ENCODE measurements around the gene N4BP2L2. TPM values are rescaled to one million over a fixed set of nuclear protein-coding genes. Genes with fewer than 3 reads are reported as not detected.

N4BP2L2 gene
- total and polyA plus RNA-seq, 2 of the 13 experiments (the other 11 are each of a cell fraction or from before 2014, with no cell fraction given): 58.9 to 81.2 TPM

DNA sequence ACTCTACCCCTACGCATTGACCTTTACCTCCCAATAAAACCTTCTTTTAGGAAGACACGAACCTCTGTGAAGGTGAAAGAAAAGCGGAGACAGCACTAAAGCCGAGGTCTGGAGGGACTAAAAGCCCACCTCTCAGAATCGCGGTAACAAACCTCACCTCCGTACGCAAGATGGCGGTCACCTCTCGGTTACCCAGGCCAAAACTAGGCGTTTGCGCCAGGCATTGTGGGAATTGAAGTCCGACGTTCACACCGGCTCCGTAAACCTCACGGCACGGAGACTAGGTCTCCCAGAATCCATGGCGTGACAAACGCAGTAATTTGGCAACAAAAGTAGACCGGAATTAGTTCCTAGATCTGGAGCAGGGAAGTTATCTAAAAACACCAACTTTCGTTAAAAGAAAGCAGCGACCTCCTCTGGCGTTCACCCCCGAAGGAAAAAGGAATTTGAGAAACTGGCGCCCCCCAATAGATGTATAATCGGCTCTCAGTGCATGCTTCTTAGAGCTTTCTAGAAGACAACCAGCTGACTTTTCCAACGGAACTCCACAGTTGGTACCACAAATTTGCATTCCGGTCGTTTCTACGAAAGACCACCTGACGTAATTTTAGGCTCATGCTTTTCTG lies at the start of gene N4BP2L2 (continued):
- TF ChIP-seq, protein P1, sequence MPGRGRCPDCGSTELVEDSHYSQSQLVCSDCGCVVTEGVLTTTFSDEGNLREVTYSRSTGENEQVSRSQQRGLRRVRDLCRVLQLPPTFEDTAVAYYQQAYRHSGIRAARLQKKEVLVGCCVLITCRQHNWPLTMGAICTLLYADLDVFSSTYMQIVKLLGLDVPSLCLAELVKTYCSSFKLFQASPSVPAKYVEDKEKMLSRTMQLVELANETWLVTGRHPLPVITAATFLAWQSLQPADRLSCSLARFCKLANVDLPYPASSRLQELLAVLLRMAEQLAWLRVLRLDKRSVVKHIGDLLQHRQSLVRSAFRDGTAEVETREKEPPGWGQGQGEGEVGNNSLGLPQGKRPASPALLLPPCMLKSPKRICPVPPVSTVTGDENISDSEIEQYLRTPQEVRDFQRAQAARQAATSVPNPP (CRISPR knock-in tag; IDR thresholded peaks at IDR 0.05): no peak
- TF ChIP-seq, protein P2, sequence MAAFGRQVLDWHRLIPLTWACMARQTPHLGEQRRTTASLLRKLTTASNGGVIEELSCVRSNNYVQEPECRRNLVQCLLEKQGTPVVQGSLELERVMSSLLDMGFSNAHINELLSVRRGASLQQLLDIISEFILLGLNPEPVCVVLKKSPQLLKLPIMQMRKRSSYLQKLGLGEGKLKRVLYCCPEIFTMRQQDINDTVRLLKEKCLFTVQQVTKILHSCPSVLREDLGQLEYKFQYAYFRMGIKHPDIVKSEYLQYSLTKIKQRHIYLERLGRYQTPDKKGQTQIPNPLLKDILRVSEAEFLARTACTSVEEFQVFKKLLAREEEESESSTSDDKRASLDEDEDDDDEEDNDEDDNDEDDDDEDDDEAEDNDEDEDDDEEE (CRISPR knock-in tag; IDR thresholded peaks at IDR 0.05): no peak
- TF ChIP-seq ZNF160 (CRISPR knock-in tag; IDR thresholded peaks at IDR 0.05) (peak; percentile 90; the same call in 1 of the 2 replicates), ZNF558 (CRISPR knock-in tag; IDR thresholded peaks at IDR 0.05; ENCODE audit: borderline replicate concordance) (no peak; the same call in 1 of the 2 replicates), SALL2 (CRISPR knock-in tag; IDR thresholded peaks at IDR 0.05) (no peak), HDAC6 (IDR thresholded peaks at IDR 0.05; ENCODE audit: low read depth, low read length) (no peak), RBFOX2 (IDR thresholded peaks at IDR 0.05; ENCODE audit: low read depth, low read length) (peak; percentile 67), ZNF30 (CRISPR knock-in tag; IDR thresholded peaks at IDR 0.05) (no peak), JUN (CRISPR knock-in tag; IDR thresholded peaks at IDR 0.05) (0 out of 2 replicates have a peak, but pooled peaks have one; percentile 51), CCAR2 (optimal IDR thresholded peaks at IDR 0.05; ENCODE audit: low read depth, low read length) (no peak), ZNF329 (CRISPR knock-in tag; IDR thresholded peaks at IDR 0.05; ENCODE audit: low read depth) (no peak), ZNF557 (CRISPR knock-in tag; IDR thresholded peaks at IDR 0.05) (peak; percentile 79; the same call in 1 of the 2 replicates), ZMYM2 (CRISPR knock-in tag; IDR thresholded peaks at IDR 0.05) (no peak), FOXJ3 (CRISPR knock-in tag; IDR thresholded peaks at IDR 0.05; ENCODE audit: borderline replicate concordance) (peak; percentile 62), HOXA9 (CRISPR knock-in tag; IDR thresholded peaks at IDR 0.05; ENCODE audit: borderline replicate concordance) (no peak), NR3C1 (CRISPR knock-in tag; IDR thresholded peaks at IDR 0.05) (no peak), ZNF629 (CRISPR knock-in tag; conservative IDR thresholded peaks at IDR 0.05) (no peak)
- TF ChIP-seq, protein P3, sequence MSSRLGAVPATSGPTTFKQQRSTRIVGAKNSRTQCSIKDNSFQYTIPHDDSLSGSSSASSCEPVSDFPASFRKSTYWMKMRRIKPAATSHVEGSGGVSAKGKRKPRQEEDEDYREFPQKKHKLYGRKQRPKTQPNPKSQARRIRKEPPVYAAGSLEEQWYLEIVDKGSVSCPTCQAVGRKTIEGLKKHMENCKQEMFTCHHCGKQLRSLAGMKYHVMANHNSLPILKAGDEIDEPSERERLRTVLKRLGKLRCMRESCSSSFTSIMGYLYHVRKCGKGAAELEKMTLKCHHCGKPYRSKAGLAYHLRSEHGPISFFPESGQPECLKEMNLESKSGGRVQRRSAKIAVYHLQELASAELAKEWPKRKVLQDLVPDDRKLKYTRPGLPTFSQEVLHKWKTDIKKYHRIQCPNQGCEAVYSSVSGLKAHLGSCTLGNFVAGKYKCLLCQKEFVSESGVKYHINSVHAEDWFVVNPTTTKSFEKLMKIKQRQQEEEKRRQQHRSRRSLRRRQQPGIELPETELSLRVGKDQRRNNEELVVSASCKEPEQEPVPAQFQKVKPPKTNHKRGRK (CRISPR knock-in tag; IDR thresholded peaks at IDR 0.05): no peak
- TF ChIP-seq, protein P4, sequence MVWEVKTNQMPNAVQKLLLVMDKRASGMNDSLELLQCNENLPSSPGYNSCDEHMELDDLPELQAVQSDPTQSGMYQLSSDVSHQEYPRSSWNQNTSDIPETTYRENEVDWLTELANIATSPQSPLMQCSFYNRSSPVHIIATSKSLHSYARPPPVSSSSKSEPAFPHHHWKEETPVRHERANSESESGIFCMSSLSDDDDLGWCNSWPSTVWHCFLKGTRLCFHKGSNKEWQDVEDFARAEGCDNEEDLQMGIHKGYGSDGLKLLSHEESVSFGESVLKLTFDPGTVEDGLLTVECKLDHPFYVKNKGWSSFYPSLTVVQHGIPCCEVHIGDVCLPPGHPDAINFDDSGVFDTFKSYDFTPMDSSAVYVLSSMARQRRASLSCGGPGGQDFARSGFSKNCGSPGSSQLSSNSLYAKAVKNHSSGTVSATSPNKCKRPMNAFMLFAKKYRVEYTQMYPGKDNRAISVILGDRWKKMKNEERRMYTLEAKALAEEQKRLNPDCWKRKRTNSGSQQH (CRISPR knock-in tag; IDR thresholded peaks at IDR 0.05; ENCODE audit: low read depth): peak; percentile 34; the same call in 1 of the 2 replicates
- TF ChIP-seq, protein P5, sequence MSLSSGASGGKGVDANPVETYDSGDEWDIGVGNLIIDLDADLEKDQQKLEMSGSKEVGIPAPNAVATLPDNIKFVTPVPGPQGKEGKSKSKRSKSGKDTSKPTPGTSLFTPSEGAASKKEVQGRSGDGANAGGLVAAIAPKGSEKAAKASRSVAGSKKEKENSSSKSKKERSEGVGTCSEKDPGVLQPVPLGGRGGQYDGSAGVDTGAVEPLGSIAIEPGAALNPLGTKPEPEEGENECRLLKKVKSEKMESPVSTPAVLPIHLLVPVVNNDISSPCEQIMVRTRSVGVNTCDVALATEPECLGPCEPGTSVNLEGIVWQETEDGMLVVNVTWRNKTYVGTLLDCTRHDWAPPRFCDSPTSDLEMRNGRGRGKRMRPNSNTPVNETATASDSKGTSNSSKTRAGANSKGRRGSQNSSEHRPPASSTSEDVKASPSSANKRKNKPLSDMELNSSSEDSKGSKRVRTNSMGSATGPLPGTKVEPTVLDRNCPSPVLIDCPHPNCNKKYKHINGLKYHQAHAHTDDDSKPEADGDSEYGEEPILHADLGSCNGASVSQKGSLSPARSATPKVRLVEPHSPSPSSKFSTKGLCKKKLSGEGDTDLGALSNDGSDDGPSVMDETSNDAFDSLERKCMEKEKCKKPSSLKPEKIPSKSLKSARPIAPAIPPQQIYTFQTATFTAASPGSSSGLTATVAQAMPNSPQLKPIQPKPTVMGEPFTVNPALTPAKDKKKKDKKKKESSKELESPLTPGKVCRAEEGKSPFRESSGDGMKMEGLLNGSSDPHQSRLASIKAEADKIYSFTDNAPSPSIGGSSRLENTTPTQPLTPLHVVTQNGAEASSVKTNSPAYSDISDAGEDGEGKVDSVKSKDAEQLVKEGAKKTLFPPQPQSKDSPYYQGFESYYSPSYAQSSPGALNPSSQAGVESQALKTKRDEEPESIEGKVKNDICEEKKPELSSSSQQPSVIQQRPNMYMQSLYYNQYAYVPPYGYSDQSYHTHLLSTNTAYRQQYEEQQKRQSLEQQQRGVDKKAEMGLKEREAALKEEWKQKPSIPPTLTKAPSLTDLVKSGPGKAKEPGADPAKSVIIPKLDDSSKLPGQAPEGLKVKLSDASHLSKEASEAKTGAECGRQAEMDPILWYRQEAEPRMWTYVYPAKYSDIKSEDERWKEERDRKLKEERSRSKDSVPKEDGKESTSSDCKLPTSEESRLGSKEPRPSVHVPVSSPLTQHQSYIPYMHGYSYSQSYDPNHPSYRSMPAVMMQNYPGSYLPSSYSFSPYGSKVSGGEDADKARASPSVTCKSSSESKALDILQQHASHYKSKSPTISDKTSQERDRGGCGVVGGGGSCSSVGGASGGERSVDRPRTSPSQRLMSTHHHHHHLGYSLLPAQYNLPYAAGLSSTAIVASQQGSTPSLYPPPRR (CRISPR knock-in tag; IDR thresholded peaks at IDR 0.05; ENCODE audit: borderline replicate concordance): peak; percentile 17; the same call in 1 of the 2 replicates
